22Rv1 (cell line): ENCODE results near the gene DNAH2.
A peak's percentile ranks its signal among the peaks of the same experiment; 100 is the strongest.

Source experiments
- H3K27ac ChIP-seq: fragments of 450-650 bp; 2 replicates; pipeline ENCODE4 v1.5.1; 2017
- CTCF ChIP-seq: fragments of 450-650 bp; IDR thresholded peaks from 2 replicates; pipeline ENCODE4 v1.5.1; 2017; ENCODE audit warnings: mild to moderate bottlenecking
- ZFX ChIP-seq: fragments of 450-650 bp; IDR thresholded peaks from 2 replicates; pipeline ENCODE4 v1.6.1; 2017; ENCODE audit warnings: antibody characterized with exemption, borderline replicate concordance

DNAH2 gene

GRCh38 chr17:7704601-7705268 lies 12.8 kb upstream of the DNAH2 start, which contains the start of gene EFNB3:
TSS of gene EFNB3 (plus strand) at chr17:7705202. CDS start at chr17:7705599, 397 bp downstream.
- TF ChIP-seq CTCF (no peak), ZFX (no peak)
- H3K27ac ChIP-seq = peak within 1 kb of the TSS; percentile 41

GRCh38 chr17:7705269-7706255 lies 12.0 kb upstream of the DNAH2 start:
- H3K27ac ChIP-seq = peak overlapping the region; percentile 41; the same call in 1 of the 2 replicates
- TF ChIP-seq CTCF (no peak), ZFX (no peak)

- TF ChIP-seq ZFX = no peak
- TF ChIP-seq CTCF = no peak
- no peak overlapping the region for H3K27ac ChIP-seq
Measured at GRCh38 chr17:7706631-7707354, 10.8 kb upstream of the DNAH2 start.

- TF ChIP-seq CTCF = no peak
- no peak for TF ChIP-seq ZFX
- no peak overlapping the region for H3K27ac ChIP-seq
Measured at GRCh38 chr17:7707446-7707845, 10.1 kb upstream of the DNAH2 start.

- no peak for TF ChIP-seq CTCF
- H3K27ac ChIP-seq = no peak overlapping the region
Measured at GRCh38 chr17:7707858-7708750, 9.4 kb upstream of the DNAH2 start.

- no peak for TF ChIP-seq CTCF
- TF ChIP-seq ZFX = no peak
- no peak overlapping the region for H3K27ac ChIP-seq
Measured at GRCh38 chr17:7709031-7709430, 8.5 kb upstream of the DNAH2 start.
